HG03558 (cell line): ENCODE data around the gene OR11A1.

Source experiments
- ATAC-seq: cut with Tn5 transposase; IDR thresholded peaks from one replicate; pipeline ENCODE4 v1.9.1; 2021; ENCODE audit warnings: moderate number of reproducible peaks; ENCODE audit not compliant: unreplicated experiment; ENCODE audit errors: extremely low read depth

OR11A1 gene, protein sequence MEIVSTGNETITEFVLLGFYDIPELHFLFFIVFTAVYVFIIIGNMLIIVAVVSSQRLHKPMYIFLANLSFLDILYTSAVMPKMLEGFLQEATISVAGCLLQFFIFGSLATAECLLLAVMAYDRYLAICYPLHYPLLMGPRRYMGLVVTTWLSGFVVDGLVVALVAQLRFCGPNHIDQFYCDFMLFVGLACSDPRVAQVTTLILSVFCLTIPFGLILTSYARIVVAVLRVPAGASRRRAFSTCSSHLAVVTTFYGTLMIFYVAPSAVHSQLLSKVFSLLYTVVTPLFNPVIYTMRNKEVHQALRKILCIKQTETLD

DNA sequence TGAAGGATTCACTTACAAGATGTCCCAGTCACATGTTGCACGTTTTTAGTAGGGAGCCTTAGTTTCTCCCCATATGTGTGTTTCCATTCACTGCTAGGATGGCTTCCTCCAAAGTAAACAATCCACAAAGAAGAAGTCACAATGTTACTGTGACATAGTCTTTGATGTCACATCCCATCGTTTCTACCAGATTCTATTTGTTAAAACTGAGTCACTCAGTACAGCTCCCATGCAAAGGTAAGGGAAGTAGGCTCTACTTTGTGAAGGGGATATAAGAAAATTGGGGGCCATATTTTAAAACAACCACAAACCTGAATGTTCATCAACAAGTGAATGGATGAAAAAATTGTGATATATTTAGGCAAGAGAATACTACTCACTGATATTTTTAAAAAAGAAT, at the start of gene OR11A1, which contains the start of gene OR2H1:
TSS of gene OR11A1 (minus strand) at position 101 of the 400 bp plus-strand sequence. CDS start 29,430 bp downstream, outside the sequence.
TSS of gene OR2H1 (plus strand) at position 185 of the 400 bp plus-strand sequence. CDS start 4,615 bp downstream, outside the sequence.
- no peak for ATAC-seq

DNA sequence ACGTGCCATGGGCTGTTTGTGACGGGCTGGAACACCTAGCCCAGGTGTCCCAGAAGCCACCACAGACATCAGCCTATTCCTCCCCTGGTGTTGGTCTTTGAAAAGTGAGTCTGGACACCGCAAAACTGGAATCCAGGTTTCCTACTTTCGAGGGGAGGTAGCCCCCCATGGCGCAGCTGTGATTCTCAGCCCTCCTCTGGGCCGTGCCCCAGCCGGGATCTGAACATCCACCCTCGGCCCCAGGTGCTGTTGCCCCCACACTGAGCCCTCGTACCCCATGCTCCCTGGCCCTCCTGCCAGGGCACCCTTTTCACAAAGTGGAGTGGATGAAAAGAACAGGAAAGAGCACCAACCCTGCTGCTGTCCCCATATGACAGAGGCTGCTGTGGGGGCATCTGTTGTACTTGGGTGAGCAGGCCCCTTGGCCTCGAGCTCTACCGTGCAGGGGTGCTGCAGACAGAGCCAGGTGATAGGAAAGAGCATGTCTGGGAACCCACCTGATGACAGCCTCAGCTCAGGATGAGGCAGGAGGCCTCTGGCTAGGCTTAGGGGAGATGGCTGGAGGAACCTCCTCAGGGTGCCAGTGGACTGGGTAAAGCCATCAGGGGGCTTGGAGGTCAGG, 49.7 kb upstream of the OR11A1 start:
- no peak for ATAC-seq

DNA sequence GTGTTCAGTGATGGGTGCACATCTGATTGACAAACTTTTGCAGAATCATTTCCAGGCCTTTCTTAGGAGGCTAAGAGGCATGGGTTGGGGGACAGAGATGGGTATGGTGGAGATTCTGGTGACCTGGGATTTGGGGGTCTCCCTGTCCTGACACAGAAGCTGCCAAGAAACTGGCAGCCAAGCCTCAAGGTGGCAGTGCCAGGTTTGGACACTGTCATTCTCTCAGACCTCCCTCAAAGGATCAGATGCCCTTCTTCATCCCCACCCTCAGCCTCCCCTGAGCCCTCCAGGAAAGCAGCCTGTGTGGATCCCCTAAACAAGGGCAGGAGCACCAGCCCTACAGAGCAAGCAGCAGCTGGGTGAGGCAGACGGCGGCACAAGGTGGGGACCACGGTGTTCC, 48.9 kb upstream of the OR11A1 start:
- ATAC-seq, result no peak

DNA sequence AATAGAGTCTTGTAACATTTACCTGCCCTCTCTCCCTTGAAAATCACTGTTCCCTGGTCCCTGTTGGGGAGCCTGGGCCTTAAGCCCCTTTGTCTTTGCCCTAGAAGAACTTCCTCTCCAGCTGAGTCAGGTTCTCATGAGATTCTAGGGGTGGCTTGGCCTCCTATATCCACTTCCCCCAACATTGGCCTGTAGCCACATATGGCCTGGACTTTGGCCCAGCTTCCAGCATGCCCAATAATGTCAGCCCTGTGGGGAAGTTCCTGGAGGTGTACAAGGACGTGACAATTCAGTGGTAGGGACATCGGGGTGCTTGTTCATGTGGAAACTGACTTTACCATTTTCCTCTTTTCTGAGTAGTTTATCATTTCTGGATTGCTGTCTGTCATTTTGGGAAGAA, 48.1 kb upstream of the OR11A1 start:
- no peak for ATAC-seq

DNA sequence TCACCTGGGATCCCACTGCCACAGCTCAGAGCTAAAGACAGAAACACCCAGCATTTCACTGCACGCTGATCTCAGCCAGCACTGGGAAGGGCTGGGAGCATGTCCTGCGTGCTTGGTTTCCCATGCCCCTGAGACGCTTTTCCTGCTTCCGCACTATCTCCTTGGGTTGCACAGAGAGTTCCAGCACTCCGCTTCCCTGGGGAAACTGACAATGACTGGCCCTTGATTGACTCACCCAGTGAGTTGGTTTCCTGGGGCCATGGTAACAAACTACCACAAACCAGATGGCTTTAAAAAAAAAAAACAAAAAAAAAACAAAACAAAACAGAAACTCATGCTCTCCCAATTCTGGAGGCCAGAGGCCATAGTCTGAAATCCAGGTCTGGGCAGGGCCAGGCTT, 45.7 kb upstream of the OR11A1 start:
- ATAC-seq, result no peak

DNA sequence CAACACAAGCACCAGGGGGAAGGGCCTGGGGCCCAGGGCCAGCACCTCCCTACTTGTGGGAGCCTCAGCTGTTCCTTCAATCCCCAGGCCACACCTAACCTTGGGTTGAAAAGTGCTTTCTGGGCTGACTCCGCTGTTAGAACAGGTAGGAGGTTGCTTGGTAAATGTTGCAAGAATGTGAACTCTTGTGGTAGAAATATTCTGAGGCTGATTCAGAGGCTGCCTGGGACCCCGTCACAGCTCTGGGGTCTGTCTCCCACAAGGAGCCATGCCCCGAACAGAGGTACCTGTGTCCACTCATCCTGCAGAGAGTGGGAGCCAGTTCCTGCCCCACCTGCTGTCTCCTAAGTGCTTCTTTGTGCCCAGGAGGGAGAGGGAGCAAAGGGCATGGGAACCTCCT, 45.3 kb upstream of the OR11A1 start:
- no peak for ATAC-seq

DNA sequence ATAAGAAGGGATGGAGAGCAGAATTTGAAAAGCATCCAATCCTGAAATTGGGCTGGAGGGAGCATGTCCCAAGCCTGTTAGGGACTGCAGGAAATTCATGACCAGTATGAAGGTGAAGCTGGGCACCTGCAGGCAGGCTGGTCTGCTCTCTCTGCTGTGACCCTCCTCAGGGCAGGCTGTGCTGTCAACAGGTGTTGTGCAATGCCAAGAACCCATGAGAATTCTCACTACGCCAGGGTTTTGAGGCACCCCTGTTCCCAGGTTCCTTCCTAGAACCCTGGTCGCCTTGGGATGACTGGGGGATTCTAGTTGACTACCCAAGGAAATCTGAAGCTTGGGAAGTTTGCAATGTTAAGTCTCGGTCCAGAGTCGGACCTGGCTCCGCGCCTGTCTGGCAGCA, 44.2 kb upstream of the OR11A1 start:
- no peak for ATAC-seq

DNA sequence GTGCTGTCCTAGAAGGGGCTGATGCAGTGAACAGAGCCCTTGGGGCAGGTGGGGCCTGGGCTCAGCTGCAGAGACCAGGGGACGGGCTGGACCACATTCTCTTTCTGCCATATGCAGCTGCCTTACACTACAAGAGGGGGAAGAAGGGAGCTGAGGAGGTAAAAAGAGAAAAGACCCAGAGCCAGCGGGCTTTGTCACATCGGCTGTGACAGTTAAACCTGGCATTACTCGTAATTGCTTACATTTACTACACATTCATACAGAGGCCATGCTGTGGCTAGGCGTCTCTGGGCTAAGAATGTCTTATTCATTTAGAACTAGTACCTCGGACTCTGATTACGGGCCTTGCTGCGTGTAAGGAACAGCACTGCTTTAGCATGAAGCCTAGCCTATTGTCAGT, 43.7 kb upstream of the OR11A1 start:
- ATAC-seq, result no peak

DNA sequence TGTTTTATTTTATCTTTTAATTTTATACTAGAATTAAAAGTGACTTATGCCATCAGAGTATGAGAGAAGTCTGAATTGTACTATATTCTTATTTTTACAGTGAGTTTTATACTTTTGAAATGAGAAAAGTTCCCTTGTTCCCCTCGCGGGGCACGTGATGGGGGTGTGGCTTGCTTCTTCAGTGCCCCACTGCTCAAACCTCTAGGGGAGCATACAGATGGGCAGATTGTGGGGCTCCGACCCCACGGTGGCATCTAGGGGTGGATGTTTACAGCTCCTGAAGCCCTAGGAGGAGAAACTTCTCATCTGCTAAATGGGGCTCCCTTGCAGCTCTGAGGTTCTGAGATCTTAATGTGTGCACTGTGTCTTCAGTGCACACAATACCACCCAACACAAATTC, 42.8 kb upstream of the OR11A1 start:
- no peak for ATAC-seq

DNA sequence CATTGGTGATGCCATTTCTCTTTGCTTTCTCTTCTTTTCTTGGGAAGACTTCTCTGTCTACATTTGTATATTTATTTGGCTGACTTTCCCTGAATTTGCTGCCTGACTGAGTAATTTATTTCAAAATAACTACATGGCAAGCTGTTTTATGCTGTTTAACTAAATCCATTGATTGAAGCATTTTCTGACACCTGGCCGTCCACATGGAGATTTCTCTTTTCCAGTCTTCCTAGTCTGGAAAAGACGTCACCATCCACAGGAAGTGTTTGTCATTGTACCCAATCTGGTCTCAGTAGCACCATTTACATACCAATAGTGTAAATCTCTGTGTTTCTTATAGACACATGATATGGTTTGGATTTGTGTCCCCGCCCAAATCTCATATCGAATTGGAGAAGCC, 40.1 kb upstream of the OR11A1 start:
- ATAC-seq, result no peak

DNA sequence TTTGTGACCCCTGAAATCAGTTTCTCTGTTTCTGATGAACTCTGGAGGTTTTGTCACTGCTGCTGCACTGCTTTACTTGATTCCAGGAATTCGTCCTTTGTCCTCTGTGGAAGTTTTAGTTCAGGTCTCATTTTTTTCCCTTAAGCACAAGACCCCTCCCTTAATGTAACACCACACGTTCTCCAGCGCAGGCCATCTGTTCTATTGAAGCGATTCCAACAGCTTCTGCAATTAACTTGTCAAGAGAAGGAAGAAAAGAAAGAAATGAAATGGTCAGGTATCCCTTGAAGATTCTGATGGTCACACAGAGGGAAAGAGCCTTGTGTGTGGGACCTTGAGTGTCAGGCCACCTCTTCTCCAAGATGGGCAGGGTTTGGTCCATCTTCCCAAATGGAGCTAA, 38.7 kb upstream of the OR11A1 start:
- ATAC-seq, result no peak

DNA sequence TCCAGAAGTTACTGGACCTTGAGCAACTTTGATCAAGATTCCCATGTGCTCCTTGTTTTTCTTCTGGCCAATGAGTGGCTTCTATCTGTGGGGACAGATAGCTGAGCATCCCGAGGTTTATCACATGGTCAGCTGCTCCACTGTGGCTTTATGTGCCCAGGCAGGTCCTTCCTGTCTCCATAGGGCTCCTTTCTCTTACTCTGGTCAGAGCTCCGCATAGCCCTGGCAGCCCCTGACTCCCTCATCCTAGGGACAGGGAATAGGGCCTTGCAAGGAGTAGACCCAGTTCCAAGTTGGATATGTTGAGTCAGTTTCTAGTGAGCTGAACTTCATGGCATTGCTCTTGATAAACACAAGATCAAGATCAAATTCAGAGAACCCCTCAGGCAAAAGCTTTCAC, 37.3 kb upstream of the OR11A1 start:
- ATAC-seq, result no peak

DNA sequence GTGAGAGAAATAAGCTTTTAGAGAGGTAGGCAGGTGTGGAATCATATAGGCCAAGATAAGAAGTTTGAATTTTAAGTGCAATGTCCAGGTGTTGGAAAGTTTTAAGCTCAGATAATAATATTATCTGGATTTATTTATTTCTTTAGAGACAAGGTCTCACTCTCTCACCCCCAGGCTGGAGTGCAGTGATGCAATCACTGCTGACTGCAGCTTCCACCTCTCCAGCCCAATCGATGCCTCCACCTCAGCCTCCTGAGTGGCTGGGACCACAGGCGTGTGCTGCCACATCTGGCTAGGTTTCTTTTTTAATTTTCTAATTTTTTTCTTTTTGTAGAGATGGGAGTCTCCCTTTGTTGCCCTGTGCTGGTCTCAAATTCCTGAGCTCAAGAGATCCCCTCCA, 36.4 kb upstream of the OR11A1 start:
- ATAC-seq, result no peak

DNA sequence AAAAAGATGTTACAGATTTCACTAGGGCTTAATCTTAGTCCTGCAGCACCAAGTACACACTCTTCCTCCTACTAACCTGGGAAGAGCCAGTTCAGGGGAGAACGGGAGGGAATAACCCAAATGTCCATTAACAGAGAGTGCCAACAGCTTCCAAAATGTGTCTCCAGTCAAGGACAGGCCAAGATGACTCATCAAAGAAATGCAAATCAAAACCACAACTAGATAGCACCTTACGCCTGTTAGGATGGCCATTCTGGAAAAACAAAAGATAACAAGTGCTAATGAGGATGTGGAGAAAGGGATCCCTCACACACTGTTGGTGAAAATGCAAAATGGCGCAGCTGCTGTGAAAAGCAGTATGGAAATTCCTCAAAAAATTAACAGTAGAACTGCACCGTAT, 34.7 kb upstream of the OR11A1 start:
- no peak for ATAC-seq

DNA sequence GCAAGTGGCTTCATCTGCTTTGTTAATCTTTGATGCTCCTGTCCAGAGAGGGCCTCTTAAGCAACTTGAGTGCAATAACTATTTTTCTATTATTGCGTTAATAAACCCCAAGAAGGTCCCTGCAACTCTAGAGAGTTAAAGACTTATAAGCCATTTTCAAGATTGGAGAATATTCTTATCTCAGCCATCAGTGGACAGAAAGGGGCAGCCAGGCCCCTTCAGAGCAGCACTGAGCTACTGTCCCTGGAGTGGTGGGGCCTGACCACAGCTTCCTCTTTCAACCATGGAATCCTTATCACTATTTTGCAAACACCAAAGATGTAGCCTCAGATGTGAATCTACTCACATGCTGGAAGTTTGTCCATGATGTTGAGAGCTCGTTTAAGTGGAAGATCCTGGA, 33.7 kb upstream of the OR11A1 start:
- ATAC-seq, result no peak

DNA sequence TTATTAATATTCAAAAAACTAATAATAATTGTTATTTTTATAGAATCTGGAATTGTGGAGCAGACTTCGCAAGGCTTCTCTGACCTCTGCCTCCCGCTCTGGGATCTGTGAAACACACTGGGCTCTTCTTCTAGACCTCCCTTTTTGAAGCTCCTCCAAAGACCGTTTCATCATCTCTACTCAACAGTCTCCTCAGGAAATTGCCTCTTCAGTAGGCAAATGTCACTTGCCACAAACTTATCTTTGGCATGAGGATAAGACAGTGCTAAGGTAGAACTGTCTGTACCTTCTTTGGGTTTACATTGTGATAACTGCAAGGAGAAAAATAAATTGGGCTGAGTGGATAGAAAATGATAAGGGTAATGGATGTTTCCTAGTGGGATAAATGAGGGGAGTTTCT, 33.2 kb upstream of the OR11A1 start:
- ATAC-seq, result no peak

DNA sequence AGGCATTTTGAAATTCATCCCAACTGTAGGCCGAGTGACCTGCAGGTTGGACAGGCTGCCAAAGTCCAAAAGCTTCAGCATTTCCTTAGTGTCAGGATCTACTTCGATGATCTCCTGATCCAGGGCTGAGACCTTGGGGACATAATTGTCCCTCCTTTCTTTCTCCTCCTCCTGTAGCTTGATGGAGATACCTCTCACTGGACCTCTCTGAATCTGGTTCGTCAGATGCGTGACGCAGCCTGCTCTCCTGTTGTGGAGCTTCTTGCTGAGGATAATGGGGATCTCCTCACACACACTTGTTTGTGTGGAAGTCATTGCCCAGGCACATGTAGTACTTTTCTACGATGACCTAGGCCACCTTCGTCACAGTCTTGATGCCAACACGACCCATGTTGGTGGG, 32.4 kb upstream of the OR11A1 start:
- no peak for ATAC-seq

DNA sequence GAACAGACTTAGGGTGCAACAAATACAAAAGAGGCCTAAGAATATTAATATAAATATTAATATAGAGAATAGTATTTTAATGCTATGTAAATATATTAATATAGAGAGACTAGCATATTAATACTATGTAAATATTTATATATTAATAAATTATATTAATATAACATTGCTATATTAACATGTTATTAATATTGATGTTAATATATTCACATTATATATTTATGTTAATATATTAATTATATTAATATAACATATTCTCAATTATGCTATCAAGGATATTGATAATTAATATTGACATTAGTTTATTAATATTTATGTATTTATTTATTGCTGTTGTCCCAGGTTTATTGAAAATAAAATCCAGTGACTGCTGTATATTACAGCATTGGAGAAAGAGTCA, 32.0 kb upstream of the OR11A1 start:
- no peak for ATAC-seq

DNA sequence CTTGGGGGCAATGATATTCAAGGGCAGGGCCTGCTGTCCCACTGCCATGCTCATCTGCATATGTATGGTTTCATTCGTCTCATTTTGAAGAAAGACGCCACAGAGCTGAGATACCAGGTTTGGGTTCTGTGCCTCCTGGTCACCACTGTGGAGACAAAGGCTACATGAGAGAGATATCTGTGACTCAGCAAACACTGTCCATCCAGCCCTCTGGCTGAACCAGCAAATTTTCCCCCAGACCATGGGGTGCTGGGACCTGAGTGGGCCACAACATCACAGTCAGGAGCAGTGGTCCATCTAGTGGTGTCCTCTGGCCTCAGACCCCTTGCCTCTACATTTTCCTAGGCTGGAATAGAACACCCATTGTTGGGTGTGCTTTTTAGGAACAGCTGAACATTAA, 30.8 kb upstream of the OR11A1 start, which contains the start of gene MAS1L:
TSS of gene MAS1L (minus strand) at position 297 of the 400 bp plus-strand sequence. CDS start at position 243, 54 bp downstream.
- ATAC-seq, result no peak

DNA sequence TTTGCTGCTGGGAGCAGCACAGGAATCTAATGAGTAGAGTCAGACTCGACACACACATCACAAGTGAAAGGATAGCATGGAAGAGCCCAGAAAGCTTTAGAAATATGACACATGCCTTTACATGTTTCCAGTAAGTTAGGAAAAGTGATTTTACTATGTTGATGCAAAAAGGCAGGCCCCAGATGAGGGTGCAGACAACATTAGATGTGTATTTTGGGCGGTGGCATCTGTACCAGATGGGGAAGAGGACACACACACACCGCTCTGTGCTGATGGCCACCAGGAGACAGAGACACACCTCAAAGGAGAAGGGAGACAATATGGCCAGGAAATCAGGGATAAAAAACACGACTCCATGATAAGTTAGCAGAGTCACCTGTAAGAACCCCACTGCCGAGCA, 30.3 kb upstream of the OR11A1 start:
- no peak for ATAC-seq

DNA sequence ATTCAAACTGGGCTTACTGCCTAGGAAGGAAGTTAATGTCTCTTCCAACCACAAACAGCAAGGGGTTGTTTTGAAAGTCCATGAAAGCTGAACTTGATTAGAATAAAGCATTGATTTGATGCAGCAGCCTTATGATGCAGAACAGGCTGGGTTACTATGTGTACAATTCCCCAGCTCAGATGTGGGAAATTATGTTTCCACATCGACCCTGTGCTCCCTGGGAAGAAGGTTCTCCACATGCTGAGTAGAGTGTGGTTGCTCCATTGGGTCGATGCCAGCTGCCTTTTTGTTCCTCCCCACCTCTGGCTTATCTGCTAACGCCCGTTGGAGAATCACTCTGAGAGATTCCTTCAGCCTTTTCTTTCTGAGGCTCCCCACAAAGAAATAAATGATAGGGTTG, 29.7 kb upstream of the OR11A1 start:
- ATAC-seq, result no peak

DNA sequence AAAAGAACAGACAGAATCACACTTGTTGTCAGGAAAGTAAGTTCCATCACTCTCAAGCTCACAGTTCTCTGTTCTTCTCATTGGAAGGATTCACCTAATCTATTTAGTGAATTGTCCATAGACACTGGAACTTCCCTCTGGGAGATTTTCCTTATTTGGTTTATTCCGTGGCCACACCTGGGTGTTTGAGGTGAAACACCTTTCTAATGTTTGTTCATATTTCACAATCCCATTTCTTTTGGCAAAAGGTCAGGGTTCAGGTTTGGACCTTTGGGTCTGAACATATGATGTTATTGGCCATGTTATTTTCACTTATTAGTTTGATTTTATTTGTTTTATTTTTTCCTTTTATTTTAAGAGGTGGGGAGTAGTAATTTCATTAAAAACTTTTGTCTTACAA, 26.9 kb upstream of the OR11A1 start:
- no peak for ATAC-seq
